GM19023 (cell line): ENCODE results near the gene CAPN9.

Source experiments
- ATAC-seq: cut with Tn5 transposase; IDR thresholded peaks from one replicate; pipeline ENCODE4 v1.9.1; 2021; ENCODE audit warnings: mild to moderate bottlenecking, moderate library complexity; ENCODE audit not compliant: unreplicated experiment

The CAPN9 gene

DNA sequence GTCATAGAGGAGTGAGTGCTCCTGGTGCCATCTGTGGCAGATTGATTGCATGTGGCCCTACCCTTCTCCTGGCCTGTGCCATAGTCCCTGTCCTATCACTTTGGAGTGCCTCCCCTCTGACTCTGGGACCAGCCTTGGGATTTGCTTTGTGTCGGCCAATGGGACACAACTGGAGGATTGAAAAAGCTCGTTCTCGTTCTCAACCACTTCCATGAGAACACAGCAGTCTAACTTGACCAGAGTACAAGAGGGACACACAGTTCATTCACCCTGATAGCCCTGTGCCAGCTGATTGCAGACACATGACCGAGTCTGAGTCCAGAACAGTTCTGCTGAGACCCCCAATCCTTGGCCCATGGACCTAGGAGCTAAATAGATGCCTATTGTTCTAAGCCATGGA lies 73.4 kb downstream of the CAPN9 start:
- ATAC-seq = no peak

DNA sequence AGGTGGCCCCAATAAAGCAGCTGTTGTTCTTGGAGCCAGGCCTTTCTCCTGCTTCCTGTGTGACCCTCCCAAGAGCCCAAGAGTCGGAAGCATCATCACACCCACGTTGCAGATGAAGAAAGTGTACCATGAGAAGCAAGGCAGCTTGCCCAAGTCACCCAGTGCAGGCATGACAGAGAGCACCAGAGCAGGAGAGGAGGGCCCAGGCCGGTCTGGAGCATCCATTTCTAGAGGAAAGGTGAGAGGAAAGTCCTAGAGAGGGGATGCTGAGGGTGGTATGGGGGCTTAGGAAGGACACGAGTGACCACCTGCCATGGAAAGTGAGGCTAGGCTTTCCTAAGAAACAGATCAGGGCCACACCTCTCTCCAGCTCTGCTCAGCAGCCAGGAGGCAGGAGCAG lies 74.2 kb downstream of the CAPN9 start:
- ATAC-seq = no peak

DNA sequence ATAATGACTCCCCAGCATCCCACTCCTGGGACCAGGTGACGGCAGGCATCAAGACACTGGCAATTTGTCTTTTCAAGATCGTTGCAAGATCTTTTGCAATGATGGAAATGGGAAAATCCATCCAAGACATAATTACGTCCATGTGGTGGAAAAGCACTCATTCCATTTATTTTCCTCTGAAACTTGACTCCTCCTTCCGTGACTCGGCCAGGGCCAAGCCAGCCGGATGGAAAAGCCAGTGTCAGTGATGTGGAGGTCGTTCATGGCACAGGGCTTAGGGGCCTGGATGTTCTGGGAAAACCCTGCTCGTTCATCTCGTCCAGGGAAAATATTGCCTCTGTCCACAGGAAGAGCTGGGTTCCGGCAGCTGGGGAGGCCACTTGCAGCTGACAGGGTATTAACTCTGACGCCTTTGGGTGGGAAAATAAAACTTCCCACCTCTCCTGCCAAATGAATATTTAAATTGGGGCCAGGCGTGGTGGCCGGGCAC lies 74.9 kb downstream of the CAPN9 start:
- no peak for ATAC-seq

DNA sequence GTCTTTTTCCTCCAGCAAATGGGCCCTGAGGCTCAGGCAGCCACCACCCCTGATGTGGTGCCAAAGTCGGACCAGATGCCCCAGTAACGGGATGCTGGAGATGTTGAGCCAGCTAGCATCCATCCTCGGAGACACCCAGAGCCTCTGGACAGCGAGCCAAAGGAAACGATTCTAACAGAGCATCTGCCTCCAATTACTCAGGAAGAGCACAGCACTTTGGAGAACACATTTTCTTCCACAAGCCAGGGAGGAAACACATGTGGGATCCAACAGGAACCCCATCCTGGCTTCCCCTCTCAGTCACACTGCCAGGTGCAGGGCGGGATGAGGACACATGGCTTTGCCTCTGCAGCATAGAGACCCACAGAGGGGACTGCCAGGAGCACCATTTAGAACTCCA lies 76.2 kb downstream of the CAPN9 start:
- no peak for ATAC-seq

DNA sequence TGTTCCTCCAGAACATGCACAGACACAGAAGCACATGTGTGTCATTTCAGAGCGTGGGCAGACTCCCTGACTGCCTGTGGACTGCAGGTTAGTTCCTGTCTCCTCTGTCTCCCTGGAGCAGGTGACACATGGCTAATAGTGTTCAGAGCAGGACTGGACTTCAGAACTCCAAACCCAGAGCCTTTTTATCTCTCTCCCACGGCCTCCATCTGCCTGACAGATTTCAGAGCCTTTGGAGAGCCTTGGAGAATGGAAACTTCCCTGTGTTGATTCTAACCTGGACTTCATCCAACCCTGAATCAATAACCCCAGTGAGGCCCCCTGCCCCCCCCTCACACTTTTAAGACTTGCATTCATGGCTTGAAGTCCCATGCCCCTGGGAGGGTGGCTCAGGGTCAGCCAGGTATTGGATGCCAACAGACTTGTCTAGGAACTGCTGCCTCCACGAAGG lies 76.8 kb downstream of the CAPN9 start:
- no peak for ATAC-seq

DNA sequence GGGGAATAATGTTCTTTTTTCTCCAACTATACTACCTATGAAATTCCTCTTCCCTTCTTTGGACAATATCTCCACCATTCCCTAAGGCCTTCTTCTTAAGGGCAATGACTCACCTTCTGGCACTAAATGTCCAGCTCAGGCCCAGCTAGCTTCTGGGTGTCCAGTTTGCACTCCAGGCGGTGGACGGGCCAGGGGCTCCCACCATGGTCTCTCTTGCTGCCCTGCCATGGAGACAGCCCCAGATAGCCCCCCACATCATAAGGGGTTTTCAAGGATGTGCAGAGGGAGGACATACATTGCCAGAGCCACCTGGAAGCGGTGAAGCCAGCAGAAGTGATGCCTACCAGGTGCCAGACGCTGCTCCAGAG lies 77.3 kb downstream of the CAPN9 start:
- ATAC-seq = no peak

DNA sequence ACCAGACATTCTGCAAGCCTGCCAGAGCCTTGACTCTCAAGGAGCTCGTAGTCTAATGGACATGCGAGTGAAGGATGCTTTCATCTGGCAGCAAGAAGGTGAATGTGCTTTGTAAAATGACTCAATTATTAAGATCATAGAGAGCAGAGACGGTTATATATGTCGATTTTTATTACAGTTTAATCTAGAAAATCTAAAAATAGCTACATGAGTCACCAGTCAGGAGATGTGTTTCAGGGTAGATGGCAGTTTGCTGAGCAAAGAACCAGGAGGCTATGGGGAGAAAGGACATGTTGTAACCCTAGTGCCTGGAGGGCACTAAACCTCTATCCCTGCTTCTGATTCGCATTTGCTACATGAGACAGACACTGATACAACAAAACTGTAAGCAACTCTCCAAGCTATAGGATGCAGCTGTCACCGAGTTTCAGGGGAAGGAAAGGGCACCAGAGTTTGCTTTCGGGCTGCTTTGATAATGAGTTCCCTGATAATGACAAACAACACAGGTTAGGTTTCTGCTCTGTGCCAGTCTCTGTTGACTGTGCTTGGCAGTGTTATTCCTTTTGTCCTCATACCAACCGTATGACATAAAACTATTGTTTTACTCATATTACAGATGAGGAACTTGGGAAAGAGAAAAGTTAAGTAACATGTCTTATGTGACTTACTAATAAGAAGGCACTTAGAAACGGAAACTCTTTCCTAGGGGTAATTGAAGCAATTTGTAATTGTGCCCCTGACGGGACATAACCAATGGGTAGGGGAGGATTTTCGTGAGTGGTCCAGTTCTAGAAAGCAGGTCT lies 77.9 kb downstream of the CAPN9 start:
- ATAC-seq = no peak

DNA sequence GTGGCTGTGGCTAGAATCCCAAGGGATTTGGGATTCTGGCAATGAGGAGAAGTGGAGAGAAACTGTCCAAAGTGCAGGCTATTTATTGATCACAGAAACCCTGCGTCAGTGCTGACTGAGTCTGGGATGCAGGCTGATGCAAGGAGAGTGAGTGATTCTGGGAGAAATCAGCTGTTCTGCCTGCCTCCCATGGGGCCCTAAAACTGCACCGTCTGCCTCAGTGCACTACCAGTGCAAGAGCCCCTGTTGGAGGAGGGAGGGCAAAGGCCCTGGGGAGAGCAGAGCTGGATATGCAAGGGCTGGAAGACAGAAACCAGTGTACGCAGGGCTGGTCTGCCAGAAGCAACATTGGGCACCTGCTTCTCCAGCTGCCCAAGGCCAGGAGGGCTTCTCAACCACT lies 78.6 kb downstream of the CAPN9 start:
- no peak for ATAC-seq

DNA sequence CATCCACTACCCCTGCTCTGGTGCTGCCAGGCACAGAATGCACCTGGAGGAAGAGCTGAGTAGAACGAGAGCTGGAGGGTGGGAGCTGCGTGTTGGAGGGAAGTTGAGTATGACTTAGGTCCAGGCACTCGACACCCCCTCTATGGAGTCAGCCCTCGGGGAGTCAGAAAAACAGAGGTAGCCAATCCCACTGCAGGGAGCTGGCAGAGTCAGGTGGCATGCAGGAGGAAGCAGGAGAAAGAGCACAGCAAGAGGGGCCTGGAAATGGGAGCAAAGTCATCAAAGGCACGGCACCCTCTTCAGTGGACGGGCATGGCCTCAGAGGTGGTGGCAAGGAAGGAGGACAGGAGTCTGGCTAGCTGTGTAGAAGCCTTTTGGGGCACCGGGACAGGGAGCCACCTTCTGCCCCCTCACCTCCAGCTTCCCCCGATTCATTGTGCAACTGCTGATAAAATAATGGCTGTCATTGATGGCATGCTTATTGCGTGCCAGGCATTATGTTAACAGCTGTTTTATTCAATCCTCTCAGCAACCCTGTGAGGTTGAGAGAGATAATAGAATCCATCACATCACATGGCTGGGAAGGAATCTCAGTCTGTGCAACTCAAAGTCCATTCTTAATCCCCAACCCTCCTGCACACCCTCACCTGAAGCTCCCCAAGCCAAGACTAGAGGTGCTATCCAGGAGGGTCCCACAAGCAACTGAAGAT lies 79.1 kb downstream of the CAPN9 start:
- ATAC-seq = no peak

DNA sequence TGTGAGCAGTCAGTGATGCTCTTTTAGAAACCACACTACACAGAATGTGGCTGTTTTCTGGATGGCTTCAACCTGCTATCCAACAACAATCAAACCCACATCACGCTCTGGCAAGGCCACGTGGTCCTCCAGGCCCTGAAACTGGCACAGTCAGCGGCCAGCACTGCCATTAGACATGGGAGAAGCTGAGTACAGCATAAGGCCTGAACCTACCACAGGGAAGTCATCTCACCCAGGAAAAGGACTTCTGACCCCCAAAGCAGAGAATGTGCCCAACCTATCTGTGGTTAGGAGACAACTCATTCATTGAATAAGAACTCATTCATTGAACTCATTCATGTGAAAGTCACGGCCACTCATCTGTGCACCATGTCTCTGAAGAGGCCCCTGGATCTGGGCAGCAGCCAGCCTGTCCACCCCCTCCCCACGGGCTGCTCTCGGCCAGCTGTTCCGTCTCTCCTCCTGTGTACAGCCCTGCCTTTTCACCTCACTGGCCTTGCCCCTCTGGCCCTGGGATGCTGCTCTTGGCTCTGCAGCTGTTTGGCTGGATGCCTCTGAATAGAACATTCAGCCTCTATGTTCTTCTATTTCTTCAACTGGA lies 80.0 kb downstream of the CAPN9 start:
- no peak for ATAC-seq

DNA sequence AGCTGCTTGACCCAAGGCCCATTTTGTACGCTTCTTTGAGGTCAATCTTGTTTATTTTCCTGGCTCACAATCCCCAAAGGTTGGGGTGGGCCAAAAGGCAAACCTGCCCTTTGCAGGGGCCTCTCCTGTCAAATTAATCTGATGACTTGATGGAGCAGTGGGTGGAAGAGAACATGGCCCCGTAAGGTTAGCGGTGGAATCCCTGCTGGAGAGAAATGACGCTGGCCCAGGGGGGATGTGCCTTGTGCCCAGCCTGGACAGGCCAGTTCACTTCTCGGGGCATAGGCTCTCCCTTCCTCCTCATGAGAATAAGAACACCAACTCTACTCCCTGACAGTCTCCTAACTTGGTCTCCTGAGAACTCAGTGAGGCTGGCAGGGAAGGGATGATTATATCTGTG lies 80.6 kb downstream of the CAPN9 start:
- ATAC-seq = no peak

DNA sequence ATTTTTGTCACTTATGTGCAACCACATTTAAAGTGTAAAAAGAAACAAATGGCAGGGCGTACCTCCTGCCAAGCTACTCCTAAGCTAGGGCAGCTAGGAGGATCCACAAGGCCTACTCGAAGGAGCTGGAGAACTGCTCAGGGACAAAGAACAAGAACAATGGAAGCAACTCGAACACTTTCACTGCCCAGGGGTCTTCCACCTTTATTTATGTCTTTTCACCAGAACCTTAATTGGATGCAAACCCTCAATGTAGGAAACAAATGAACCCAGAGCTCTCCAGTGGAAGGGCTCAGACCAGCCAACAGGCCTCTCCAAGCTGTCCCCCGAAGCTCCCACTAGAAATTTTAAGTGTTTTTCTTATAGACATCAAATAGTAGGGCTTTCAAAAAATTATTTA lies 81.2 kb downstream of the CAPN9 start:
- no peak for ATAC-seq

DNA sequence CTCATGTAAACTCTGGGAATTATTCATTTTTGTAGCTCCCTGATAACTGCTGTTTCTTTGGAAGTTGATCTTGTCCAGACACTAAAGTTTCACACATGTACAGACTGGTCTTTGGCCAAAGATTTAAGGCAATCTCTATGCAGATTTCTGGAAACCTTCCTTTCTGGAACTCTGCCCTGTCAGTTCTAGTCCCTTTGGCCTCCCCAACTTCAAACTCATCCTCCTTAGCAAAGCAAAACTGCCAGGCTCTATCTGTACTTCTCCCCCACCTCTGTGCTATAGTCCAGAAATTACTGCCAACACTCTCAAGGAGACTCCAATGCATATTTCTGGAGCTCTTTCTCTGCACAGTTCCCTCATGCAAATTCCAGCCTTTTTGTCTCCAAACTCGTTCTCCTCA lies 84.6 kb downstream of the CAPN9 start:
- no peak for ATAC-seq

DNA sequence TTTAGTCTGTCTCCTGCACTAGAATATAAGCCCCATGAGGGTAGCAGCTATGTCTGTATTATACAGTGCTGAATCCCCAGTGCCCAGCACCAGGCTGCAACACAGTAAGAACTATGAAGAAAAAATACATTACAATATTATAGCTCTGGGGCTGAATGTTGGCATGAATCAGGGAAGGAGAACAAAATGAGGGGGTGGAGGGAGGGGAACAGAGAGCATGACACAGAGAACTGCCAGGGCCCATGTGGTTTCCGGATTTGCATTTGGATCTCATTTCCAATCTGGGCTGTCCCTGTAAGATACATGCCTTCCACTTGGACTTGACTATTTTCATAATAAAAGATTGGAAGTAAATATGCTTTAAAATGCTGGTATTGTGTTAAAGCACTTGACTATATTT lies 85.3 kb downstream of the CAPN9 start:
- ATAC-seq = no peak

DNA sequence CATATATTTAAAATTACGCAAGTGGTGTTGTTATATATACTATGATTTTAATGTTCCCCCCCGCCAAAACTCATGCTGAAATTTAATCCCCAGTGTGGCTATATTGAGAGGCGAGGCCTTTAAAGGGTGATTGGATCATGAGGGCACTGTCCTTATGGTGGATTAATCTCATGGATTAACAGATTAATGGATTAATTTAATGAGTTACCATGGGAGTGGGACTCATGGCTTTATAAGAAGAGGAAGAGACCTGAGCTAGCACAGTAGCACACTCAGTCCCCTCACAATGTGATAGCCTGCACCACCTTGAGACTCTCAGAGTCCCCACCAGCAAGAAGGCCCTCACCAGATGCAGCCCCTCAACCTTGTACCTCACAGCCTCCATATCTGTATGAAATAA lies 86.3 kb downstream of the CAPN9 start:
- no peak for ATAC-seq

DNA sequence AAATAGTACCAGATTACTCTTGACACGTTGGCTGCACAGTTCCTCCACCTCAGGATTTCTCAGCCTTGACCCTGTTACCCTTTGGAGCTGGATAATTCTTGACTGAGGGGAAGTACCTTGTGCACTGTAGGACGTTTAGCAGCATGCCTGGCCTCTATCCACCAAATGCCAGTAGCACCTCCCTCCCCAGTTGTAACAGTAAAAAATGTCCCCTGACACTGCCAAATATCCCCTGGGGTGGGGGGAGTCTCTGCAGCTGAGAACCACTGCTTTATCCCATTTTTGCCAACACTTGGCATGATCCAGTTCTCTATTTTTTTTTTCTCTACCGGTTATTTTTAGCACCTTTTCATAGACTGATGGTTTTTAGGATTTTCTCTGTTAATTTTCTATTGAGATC lies 87.1 kb downstream of the CAPN9 start:
- ATAC-seq = no peak

DNA sequence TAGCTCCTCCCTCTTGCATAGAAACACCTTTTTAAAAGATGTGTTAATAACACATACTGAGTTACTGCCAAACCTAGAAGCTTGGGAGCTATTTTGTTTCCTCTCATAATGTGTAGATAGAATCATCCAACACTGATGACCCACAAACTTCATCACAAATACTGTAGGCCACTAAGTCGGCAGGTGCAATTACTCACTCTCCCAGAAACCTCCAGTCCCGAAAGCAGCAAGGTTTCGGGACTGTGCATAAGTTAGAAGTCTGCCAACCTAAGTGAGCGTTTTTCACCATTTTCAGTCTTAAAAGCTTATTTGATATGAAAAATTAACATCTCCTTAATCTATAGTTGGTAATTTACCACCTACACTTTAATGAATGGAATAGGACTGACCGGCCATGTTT lies 89.2 kb downstream of the CAPN9 start:
- no peak for ATAC-seq

DNA sequence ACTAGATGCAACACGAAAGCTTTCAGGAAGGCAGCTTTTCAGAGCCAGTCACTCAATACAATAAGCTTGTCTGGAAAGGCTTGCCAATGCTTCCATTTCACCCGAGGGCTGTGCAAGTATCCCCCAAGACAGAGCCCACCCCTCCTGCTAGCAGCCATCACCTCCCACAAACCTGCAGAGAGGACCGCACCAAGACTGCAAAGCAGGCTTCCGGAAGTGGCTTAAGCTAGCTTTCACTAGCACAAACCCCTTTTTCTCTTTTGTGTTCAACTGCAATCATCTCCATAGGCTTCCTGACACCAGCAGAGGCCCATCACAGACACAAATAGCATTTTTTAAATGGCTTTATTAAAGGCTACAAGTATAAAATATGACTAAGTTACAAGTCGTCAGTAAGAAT lies 89.6 kb downstream of the CAPN9 start:
- no peak for ATAC-seq

DNA sequence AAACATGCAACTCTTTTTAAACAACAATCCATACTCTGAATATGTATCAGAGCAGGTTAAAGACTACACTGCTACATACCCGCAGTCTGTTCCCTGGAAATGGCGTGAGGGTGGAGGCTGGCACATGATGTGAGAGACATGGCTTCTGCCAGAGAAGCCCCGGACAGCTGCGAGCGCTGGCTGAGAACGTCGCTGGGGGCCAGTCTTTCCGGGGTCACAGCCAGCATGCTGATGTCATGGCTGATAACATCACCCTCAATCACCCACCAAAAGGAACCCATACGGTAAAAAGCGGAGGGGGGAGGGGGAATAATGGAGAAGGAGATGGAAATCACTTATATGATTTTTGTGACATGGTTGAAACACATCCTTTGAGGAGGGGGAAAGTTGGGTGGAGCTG lies 92.0 kb downstream of the CAPN9 start:
- no peak for ATAC-seq

DNA sequence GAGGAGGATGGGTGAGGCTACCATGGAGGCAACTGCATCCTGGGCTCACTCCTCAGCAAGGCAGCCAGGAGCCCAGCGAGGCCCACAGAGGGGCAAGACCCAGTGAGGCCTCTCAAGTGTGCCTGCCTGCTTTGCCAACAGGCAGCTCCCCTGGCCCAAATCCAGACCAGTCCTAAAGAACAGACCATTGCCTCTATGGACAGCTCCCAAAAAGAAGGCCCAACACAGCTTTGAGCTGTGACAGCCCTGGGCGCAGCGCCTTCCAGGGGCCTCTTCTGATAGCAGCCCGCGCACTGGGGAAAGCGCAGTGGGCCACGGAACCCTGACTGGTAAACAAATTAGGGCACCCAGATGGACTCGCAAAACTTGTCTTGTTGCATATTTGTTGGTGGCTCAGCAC lies 95.6 kb downstream of the CAPN9 start:
- no peak for ATAC-seq

DNA sequence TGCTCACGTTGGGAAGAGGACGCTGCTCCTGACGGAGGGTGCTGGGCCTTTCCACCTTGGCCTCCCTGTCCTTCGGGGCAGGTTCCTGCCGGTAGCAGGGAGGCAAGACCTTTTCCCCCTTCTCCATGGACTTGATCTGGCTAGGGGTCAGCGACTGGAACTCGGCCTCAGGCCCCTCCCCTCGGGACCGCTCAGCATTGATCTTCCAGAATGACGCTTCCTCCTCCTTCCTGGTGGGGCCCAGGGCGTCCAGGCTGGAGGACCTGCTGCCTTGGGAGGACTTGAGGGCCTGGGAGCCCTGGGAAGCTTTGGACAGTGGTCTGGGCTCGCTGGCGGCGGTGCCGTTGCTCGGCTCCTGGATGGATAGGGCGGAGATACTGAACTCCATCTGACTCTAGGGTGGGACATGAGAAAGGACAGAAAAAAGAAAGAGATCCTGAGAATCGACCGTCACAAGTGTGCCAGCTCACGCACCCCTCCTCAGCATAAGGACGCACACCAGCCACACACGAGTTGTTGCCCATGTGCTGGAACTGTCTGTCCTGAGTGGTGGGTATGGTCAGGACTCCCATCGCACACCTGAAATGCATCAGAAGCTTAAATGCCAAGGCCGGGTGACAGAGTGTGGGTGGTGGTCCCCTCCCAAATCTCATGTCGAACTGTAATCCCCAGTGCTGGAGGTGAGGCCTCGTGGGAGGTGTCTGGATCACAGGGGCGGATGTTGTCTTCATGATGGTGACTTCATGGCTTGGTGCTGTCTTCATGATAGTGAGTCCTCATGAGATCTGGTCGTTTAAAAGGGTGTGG lies 96.5 kb downstream of the CAPN9 start:
- ATAC-seq = no peak
